Esophagus squamous epithelium (tissue), 5 donors: ENCODE results near the gene GALNS. TPM values are rescaled to one million over a fixed set of nuclear protein-coding genes. Genes with fewer than 3 reads are reported as not detected.
A peak's percentile ranks its signal among the peaks of the same experiment; 100 is the strongest.

Experiments used
- DNase-seq: peaks from one replicate; lab custom pipeline; 2025; lab: John Stamatoyannopoulos, UW
- H3K27ac ChIP-seq, 4 donors: fragments of 200-600 bp; sonication (generic); one replicate each; pipeline ENCODE4 v1.5.1; 2016 to 2019; ENCODE audit warnings: mild to moderate bottlenecking in 1 of 4
- H3K27me3 ChIP-seq, 4 donors: fragments of 200-600 bp; sonication (generic); 1 replicate in 3 of 4; 2 replicates in 1 of 4; pipeline versions ENCODE4 v1.5.1 to v1.6.0; 2017 to 2021; ENCODE audit warnings: antibody characterized with exemption in 1 of 4
- H3K36me3 ChIP-seq, 3 donors: fragments of 200-600 bp; sonication (generic); one replicate each; pipeline ENCODE4 v1.5.1; 2016 to 2019
- H3K4me1 ChIP-seq, 3 donors: fragments of 200-600 bp; sonication (generic); one replicate each; pipeline ENCODE4 v1.5.1; 2017 to 2019
- H3K4me3 ChIP-seq, 4 donors: fragments of 200-600 bp; sonication (generic); 1 replicate in 3 of 4; 2 replicates in 1 of 4; pipeline ENCODE4 v1.5.1; 2016 to 2019; ENCODE audit warnings: mild to moderate bottlenecking in 2 of 4, moderate library complexity in 1 of 4
- H3K9me3 ChIP-seq, 3 donors: fragments of 200-600 bp; sonication (generic); one replicate each; pipeline ENCODE4 v1.5.1; 2016 to 2019
- CTCF ChIP-seq, 6 experiments: fragments of 450-650 bp in 4 of 6; fragments of 200-600 bp in 2 of 6; sonication (generic) in 2 of 6; IDR thresholded peaks; one replicate each; pipeline ENCODE4 v1.5.1; 2016 to 2019; ENCODE audit warnings: antibody characterized with exemption in 6 of 6, mild to moderate bottlenecking in 4 of 6, moderate library complexity in 4 of 6
- POLR2A ChIP-seq, 4 donors: fragments of 450-650 bp; IDR thresholded peaks; one replicate each; pipeline ENCODE4 v1.6.1; 2017; ENCODE audit warnings: antibody characterized with exemption in 4 of 4, mild to moderate bottlenecking in 4 of 4, moderate library complexity in 3 of 4
- WGBS, 2 donors: methylation state at CpG; one replicate each; pipeline ENCODE4 v1.1.5; 2018; 5-methylcytosine and 5-hydroxymethylcytosine counted together
- intact Hi-C: fragments of 100-400 bp; cut with DNase I; formaldehyde crosslinking; loops from one replicate; pipeline ENCODE4 v1.15.0; 2022
- total RNA-seq, 4 donors: library from RNA; depleted of rRNA; stranded (reverse); fragments of >200 nt; gene quantifications; one replicate each; pipeline ENCODE4 v1.1.0, GENCODE V29; 2016
- donor health status: DM: yes; HTN: yes; CAD: no.

The GALNS gene
- total RNA-seq, 4 donors from 2014 or later = 9.5 to 24.2 (median 20.5) TPM

GRCh38 chr16:88777471-88778270 lies 79.1 kb downstream of the GALNS start:
- Histone ChIP-seq H3K4me1 (peaks cover 59 to 90% (median 73%) of the 10 kb centered on the region in 3 donors), H3K27ac (peak overlapping the region; percentile 16 to 94 (median 86)), H3K36me3 (peaks cover 0 to 21% (median 0%) of the 10 kb centered on the region in 3 donors), H3K27me3 (no peaks in the 10 kb centered on the region), H3K9me3 (no peaks in the 10 kb centered on the region), H3K4me3 (no peak overlapping the region)
- no peak for TF ChIP-seq CTCF (IDR thresholded peaks at IDR 0.05)
- no peak for TF ChIP-seq POLR2A (IDR thresholded peaks at IDR 0.05)
- intact Hi-C loops = no loop called here
- WGBS, 2 donors = 75 to 87% methylated on average over 18 to 20 of the region's 34 CpGs
- DNase-seq = no peak

- intact Hi-C loops = no loop called here
- 82 to 89% methylated on average over 10 to 18 of the region's 18 CpGs for WGBS, 2 donors
- TF ChIP-seq POLR2A (IDR thresholded peaks at IDR 0.05) (no peak), CTCF (IDR thresholded peaks at IDR 0.05) (no peak)
- Histone ChIP-seq H3K27ac (peak overlapping the region in 3 of 4 donors; percentile 52 to 94 (median 80)), H3K27me3 (no peaks in the 10 kb centered on the region), H3K4me1 (peaks cover 48 to 90% (median 69%) of the 10 kb centered on the region in 3 donors), H3K36me3 (peaks cover 0 to 21% (median 0%) of the 10 kb centered on the region in 3 donors), H3K4me3 (no peak overlapping the region), H3K9me3 (no peaks in the 10 kb centered on the region)
- DNase-seq = no peak
These were observed 80.9 kb downstream of the GALNS start for GRCh38 chr16:88775825-88776224.

- TF ChIP-seq CTCF (IDR thresholded peaks at IDR 0.05) (no peak), POLR2A (IDR thresholded peaks at IDR 0.05) (no peak)
- H3K4me3 ChIP-seq = no peak overlapping the region
- H3K27me3 ChIP-seq = no peaks in the 10 kb centered on the region
- peaks cover 48 to 90% (median 69%) of the 10 kb centered on the region in 3 donors for H3K4me1 ChIP-seq
- 88 to 89% methylated on average over 12 to 13 of the region's 32 CpGs for WGBS, 2 donors
- peaks cover 0 to 21% (median 0%) of the 10 kb centered on the region in 3 donors for H3K36me3 ChIP-seq
- intact Hi-C loops = no loop called here
- H3K9me3 ChIP-seq = no peaks in the 10 kb centered on the region
- no peak for DNase-seq
- H3K27ac ChIP-seq = peak overlapping the region in 3 of 4 donors; percentile 26 to 89 (median 72)
These were observed 82.0 kb downstream of the GALNS start for GRCh38 chr16:88774544-88775393.

- Histone ChIP-seq H3K4me1 (peaks cover 48 to 90% (median 70%) of the 10 kb centered on the region in 3 donors), H3K36me3 (peaks cover 0 to 21% (median 0%) of the 10 kb centered on the region in 3 donors), H3K27me3 (no peaks in the 10 kb centered on the region), H3K4me3 (no peak overlapping the region), H3K27ac (peak overlapping the region in 3 of 4 donors; percentile 72 to 93 (median 89)), H3K9me3 (no peaks in the 10 kb centered on the region)
- TF ChIP-seq CTCF (IDR thresholded peaks at IDR 0.05) = no peak
- no peak for TF ChIP-seq POLR2A (IDR thresholded peaks at IDR 0.05)
- WGBS, 2 donors = no CpG with 5 or more reads among the region's 12 CpGs
- no peak for DNase-seq
- intact Hi-C loops = no loop called here
These were observed 82.9 kb downstream of the GALNS start for GRCh38 chr16:88773812-88774291.
